Adipose tissue (tissue), 3 donors: ENCODE data around the gene S100A1. TPM values are rescaled to one million over a fixed set of nuclear protein-coding genes. Genes with fewer than 3 reads are reported as not detected.
"Not testable (repeated sequence)": the region's sequence is repeated elsewhere in the genome, so short reads cannot be mapped to it uniquely, and the experiment has no call there.

Experiments used
- H3K27ac ChIP-seq: one replicate; pipeline ENCODE4 v1.5.1; 2013; ENCODE audit warnings: low read depth, low read length
- WGBS, 3 donors: extraction: QIAGEN DNeasy Blood & Tissue Kit; methylation state at CpG; one replicate each; pipeline ENCODE4 v1.1.7; 2013; 5-methylcytosine and 5-hydroxymethylcytosine counted together
- polyA plus RNA-seq, 3 donors: library from polyadenylated mRNA; stranded (reverse); fragments of 200-250 nt; gene quantifications; one replicate each; pipeline ENCODE4 v1.2.3, GENCODE V29; 2013
- donor health status: healthy with polysubstance abuse.
- donor health status: Bipolar disorder and iron deficiency.
- donor health status: healthy.

The S100A1 gene
- polyA plus RNA-seq, 3 donors, result 6.7 to 100 (median 31.7) TPM

DNA sequence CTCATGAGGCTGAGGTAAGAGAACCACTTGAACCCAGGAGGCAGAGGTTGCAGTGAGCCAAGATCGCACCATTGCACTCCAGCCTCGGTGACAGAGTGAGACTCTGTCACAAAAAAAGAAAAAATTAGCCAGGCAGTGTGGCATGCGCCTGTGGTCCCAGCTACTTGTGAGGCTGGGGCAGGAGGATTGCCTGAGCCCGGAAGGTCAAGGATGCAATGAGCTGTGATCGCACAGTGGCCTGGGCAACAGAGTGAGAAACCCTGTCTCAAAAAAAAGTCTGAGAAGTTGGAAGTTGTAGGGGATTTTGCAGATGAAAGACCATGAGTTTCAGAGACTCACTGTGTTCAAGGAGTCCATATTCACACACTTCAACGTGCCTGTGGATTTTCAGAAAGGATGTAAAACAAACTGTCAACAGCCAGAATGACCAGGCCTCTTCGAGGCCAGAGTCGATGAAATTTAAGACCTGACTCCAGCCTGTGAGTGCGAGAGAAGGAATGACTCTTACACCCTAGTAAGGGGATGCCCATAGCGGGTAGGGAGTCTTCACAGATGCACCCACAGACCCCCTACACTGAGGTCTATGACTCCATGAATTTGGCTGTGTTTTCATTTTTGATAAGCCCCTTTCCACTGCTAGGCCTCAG lies 3.1 kb upstream of the S100A1 start:
- H3K27ac ChIP-seq, result no peak overlapping the region
- WGBS, 3 donors, result 88 to 94% (median 89%) methylated on average over 10 of the region's 10 CpGs

DNA sequence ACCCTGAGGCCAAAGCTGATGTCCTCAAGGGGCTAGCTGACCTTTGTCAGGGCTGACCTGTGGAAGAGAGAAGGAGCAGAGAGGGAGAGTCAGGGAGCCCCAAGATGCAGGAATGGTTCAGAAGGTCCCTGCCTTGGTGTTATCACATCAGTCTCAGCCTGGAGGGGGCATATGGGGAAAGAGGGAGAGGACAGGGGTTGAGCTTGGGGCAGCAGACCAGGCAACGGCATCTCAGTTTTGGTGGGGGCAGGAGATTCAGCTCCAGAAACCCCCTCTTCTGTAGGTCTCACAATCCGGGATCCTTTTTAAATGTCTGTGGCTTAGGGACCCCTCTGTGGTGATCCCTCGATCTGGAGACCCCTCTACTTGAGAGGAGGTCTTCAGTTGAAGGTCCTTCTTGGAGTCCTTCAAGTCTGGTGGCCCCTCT lies 1.7 kb upstream of the S100A1 start:
- WGBS, 3 donors, result 47 to 66% (median 51%) methylated on average over 3 of the region's 3 CpGs
- H3K27ac ChIP-seq, result peak overlapping the region; percentile 7

DNA sequence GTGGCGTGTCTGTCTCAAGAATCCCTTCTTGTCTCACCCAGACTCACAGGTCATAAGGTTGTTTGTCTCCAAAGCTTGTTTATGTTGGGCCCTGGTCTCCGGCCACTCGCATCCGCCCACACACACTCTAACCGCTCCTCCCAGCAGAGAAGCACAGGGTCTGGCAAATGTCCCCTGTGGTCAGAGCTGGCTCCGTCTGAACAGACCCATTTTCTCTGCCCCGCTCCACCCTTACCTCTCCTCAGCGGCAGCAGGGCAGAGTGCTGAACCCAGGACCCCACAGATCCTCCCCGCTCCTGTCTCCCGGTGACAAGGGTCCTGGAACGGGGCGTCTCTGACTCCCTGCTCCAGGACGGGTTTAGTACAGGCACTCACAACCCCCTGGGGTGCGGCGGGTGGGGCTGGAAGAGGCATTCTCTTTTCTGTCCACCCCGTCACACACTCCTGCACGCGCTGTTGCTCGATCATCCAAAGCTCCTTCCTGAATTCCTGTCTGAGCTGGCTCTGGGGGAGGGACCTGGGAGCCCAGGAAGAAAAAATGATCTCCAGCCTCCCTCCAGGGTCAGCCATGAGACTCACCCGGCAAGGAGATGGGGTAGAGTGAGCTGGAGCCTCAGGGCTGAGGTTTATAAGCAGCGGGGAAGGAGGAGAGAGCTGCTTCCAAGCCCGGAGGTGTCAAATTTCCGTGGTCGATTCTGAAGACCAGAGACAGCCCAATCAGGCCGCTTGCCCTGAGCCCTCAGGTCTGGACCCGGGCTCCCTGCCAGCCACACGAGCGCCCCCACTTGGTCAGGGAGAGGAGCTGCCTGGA lies 1.1 kb upstream of the S100A1 start, which contains the start of gene S100A13:
Gene S100A13 (minus strand): TSS at position 602 of the 811 bp plus-strand sequence. CDS start 1,033 bp downstream, outside the sequence.
- WGBS, 3 donors, result 9 to 19% (median 11%) methylated on average over 27 to 28 of the region's 28 CpGs
- peak within 1 kb of the TSS; percentile 7 for H3K27ac ChIP-seq

GRCh38 chr1:153628638-153629342 lies 556 bp downstream of the S100A1 start:
- WGBS, 3 donors, result 72 to 86% (median 74%) methylated on average over 6 of the region's 6 CpGs
- H3K27ac ChIP-seq, result no peak overlapping the region

- WGBS, 3 donors, result 79 to 88% (median 87%) methylated on average over 5 of the region's 5 CpGs
- no peak overlapping the region for H3K27ac ChIP-seq
Measured at GRCh38 chr1:153629343-153629665, 1.1 kb downstream of the S100A1 start.

DNA sequence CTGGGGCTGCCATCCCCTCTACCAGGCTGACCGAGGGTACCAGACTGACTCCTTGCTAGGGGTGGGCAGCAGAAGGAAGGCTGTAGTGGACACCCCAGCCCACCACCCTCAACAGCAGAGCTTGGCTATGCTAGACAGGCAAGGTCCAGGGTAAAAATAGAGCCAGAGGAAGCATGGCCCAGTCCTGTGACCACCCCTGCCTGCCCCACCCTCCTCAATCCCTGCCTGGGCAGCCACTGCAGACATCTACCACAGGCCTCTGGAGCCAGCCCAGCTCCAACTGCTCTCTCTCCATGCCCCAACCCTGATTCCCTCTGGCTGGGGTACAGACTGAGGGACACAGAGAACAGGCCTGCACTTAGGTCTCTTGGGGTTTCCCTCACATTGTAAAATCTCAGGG lies 1.7 kb downstream of the S100A1 start:
- whole genome bisulfite sequencing, 3 donors, result 100% methylated on average over 1 of the region's 1 CpG
- no peak overlapping the region for H3K27ac ChIP-seq

- 83 to 92% (median 91%) methylated on average over 7 of the region's 7 CpGs for WGBS, 3 donors
- H3K27ac ChIP-seq, result no peak overlapping the region
Measured at GRCh38 chr1:153630384-153630783, 2.1 kb downstream of the S100A1 start.

DNA sequence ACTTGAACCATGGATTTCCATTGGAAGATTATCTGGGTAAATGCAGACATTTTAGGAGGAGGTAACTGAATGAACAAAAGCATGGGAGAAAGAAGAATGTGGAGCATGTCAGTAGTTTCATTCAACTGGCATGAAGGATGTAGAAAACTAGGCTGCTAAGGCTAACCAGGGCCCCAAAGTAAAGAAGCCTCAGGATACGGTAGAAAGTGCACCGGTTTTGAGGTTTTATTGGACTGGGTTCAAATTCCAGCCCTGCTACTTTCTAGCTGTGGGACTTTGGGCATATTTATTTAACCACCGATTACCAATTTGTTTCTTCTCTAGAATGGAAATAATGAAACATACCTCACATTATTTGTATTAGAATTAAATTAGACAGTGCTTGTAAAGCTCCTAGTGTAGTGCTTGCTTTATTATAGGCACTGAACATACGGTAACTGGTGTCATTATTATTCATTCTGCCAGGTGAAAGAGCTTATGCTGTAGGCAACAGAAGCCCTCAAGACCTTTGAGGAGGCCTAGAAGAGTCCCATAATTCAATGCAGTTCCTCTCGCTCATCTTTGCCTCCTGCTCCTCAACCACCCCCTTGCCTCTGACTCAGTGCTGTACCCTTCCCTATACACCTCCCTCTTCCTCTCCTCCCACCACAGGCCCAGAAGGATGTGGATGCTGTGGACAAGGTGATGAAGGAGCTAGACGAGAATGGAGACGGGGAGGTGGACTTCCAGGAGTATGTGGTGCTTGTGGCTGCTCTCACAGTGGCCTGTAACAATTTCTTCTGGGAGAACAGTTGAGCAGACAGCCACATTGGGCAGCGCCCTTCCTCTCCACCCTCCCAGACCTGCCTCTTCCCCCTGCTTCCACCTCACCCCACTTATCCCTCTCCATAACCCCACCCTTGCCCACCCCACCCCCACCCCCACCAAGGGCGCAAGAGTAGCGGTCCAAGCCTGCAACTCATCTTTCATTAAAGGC lies 3.1 kb downstream of the S100A1 start:
- H3K27ac ChIP-seq, result no peak overlapping the region
- 77 to 81% (median 78%) methylated on average over 10 of the region's 10 CpGs for WGBS, 3 donors

GRCh38 chr1:153633161-153633753 lies 5.0 kb downstream of the S100A1 start:
- WGBS, 3 donors, result 43 to 47% (median 44%) methylated on average over 18 of the region's 18 CpGs
- H3K27ac ChIP-seq, result no peak overlapping the region

GRCh38 chr1:153633754-153634665 lies 5.8 kb downstream of the S100A1 start, which contains the start of gene CHTOP:
Gene CHTOP, plus strand, starts transcription at chr1:153634066. Its CDS starts 2,523 bp downstream, at chr1:153636589.
- 1 to 2% (median 2%) methylated on average over 65 of the region's 65 CpGs for WGBS, 3 donors
- peak within 1 kb of the TSS; percentile 63 for H3K27ac ChIP-seq

- 71 to 89% (median 89%) methylated on average over 7 of the region's 7 CpGs for WGBS, 3 donors
- no peak overlapping the region for H3K27ac ChIP-seq
Measured at GRCh38 chr1:153635872-153636271, 7.6 kb downstream of the S100A1 start.

DNA sequence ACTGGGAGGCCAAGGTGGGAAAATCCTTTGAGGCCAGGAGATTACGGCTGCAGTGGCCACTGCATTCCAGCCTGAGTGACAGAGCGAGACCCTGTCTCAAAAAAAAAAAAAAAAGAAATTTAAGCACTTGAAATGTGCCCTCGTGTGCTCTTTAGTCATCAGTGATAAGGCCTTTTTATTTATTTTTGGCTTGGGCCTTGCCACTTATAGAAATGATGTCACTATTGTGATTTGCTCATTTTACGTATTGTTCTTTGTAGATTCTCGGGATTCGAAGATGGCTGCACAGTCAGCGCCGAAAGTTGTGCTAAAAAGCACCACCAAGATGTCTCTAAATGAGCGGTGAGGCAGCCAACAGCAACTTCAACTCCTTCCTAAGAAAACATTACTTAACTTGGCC lies 8.1 kb downstream of the S100A1 start:
- WGBS, 3 donors, result 91 to 97% (median 93%) methylated on average over 9 of the region's 9 CpGs
- no peak overlapping the region for H3K27ac ChIP-seq

DNA sequence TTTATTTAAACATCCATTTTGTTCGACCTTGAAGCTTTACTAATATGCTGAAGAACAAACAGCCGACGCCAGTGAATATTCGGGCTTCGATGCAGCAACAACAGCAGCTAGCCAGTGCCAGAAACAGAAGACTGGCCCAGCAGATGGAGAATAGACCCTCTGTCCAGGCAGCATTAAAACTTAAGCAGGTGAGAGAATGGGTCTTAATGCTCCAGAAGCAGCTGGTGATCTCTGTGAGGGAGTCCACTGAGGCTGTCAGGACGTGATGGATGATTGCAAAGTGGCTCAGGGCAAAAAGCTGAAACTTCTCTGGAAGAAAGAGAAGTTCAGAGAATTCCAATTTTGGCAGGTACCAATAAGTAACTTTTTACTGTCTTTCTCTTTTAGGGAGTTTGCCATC lies 10.0 kb downstream of the S100A1 start:
- no peak overlapping the region for H3K27ac ChIP-seq
- 26 to 79% (median 77%) methylated on average over 6 of the region's 6 CpGs for WGBS, 3 donors

DNA sequence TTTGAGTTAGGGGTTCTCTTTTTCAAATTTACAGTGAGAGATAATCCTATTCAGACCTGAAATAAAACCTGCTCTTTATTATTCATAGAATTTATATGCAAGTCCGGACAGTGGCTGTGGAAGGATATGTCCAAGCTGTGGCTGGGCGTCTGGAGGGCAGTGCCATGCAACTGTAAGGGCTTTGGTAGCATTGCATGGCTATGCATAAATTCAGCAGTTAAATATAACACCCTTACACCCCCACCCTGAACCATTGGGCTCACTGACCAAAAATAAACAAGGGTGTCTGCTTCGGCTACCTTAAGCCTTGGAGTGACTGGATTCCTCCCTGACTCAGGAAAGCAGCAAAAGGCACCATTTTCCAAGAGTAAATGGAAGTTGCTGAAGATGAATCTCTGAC lies 11.0 kb downstream of the S100A1 start:
- WGBS, 3 donors, result 83 to 91% (median 86%) methylated on average over 3 of the region's 3 CpGs

DNA sequence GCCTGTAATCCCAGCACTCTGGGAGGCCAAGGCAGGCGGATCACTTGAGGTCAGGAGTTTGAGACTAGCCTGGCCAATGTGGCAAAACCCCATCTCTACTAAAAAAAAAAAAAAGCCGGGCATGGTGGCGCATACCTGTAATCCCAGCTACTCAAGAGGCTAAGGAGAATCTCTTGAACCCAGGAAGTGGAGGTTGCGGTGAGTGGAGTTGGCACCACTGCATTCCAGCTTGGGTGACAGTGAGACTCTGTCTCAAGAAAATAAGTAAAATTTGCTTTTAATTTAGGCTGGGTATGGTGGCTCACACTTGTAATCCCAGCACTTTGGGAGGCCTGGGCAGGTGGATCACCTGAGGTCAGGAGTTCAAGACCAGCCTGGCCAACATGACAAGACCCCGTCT lies 12.0 kb downstream of the S100A1 start:
- not testable (repeated sequence) for H3K27ac ChIP-seq
- 98 to 100% (median 99%) methylated on average over 5 of the region's 5 CpGs for WGBS, 3 donors

More for the DNA sequence above, 11.0 kb downstream of the S100A1 start:
- H3K27ac ChIP-seq, result no peak overlapping the region

- H3K27ac ChIP-seq, result no peak overlapping the region
- 59 to 79% (median 72%) methylated on average over 6 of the region's 6 CpGs for WGBS, 3 donors
Measured at GRCh38 chr1:153640861-153641260, 12.6 kb downstream of the S100A1 start.

DNA sequence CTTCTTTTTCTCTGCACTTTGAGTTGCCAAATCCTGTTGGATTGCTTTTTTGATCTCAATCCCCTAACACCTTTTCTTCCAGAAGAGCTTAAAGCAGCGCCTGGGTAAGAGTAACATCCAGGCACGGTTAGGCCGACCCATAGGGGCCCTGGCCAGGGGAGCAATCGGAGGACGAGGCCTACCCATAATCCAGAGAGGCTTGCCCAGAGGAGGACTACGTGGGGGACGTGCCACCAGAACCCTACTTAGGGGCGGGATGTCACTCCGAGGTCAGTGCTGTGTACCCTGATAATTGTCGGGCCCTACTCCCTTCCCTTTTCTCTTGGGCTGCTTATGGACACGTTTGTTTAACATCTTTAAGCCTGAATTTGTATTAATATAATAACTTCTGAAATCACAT lies 13.9 kb downstream of the S100A1 start:
- 85 to 88% (median 85%) methylated on average over 11 of the region's 11 CpGs for WGBS, 3 donors
- H3K27ac ChIP-seq, result no peak overlapping the region
